ENCODE results near the gene TEX13D. TPM values are rescaled to one million over a fixed set of nuclear protein-coding genes. Genes with fewer than 3 reads are reported as not detected.

TEX13D gene
- total and polyA plus RNA-seq, 2 donors (not counting 3 experiments of a cell fraction or from before 2014, with no cell fraction given): not detected

DNA sequence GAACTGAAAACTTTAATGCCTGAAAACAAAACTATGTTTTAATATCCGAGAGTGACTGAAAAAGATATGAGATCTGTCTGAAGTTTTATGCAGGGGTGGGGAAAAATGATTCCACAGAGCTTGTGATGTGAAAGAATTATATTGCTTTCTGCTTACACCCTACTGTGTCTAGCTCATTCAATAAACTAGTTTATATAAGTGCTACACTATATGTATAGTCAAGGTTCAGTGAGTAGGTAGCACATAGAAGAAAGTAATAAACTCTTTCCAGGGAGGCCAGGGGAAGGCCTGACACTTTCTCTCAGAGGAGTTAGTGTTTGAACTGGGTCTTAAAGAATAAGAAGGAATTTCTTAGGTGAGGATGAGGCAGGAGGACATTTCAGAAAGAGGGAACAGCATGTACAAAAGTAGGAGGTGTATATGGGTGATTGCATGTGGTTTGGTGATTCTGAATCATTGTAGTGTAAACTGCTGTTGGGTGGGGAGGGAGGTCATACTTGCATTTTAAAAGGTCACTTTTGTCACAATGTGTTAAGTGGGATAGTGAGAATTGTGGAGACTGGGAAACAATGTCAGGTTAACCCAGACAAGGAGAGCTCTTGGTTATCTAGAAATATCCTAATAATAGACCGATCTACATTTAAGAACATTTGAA, 25.1 kb upstream of the TEX13D start:
- TF ChIP-seq FOS (IDR thresholded peaks at IDR 0.05; ENCODE audit: borderline replicate concordance, insufficient read depth, low read length): no peak
- TF ChIP-seq, protein P1, sequence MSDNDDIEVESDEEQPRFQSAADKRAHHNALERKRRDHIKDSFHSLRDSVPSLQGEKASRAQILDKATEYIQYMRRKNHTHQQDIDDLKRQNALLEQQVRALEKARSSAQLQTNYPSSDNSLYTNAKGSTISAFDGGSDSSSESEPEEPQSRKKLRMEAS (IDR thresholded peaks at IDR 0.05; ENCODE audit: insufficient read depth, insufficient read length): no peak
- no peak for TF ChIP-seq JUN (IDR thresholded peaks at IDR 0.05; ENCODE audit: borderline replicate concordance, insufficient read depth, insufficient read length, low read depth)
- no peak for TF ChIP-seq POLR2AphosphoS5 (IDR thresholded peaks at IDR 0.05; ENCODE audit: insufficient read depth, low read depth, low read length)
- TF ChIP-seq, protein P2, sequence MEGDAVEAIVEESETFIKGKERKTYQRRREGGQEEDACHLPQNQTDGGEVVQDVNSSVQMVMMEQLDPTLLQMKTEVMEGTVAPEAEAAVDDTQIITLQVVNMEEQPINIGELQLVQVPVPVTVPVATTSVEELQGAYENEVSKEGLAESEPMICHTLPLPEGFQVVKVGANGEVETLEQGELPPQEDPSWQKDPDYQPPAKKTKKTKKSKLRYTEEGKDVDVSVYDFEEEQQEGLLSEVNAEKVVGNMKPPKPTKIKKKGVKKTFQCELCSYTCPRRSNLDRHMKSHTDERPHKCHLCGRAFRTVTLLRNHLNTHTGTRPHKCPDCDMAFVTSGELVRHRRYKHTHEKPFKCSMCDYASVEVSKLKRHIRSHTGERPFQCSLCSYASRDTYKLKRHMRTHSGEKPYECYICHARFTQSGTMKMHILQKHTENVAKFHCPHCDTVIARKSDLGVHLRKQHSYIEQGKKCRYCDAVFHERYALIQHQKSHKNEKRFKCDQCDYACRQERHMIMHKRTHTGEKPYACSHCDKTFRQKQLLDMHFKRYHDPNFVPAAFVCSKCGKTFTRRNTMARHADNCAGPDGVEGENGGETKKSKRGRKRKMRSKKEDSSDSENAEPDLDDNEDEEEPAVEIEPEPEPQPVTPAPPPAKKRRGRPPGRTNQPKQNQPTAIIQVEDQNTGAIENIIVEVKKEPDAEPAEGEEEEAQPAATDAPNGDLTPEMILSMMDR (IDR thresholded peaks at IDR 0.05; ENCODE audit: extremely low read depth in 1 of 2, insufficient read depth in 1 of 2, low read depth in 1 of 2, low read length in 2 of 2): no peak
- TF ChIP-seq POLR2A (IDR thresholded peaks at IDR 0.05; ENCODE audit: low read depth, low read length): no peak
- TF ChIP-seq EZH2 (IDR thresholded peaks at IDR 0.05; ENCODE audit: borderline replicate concordance, low read depth, low read length, severe bottlenecking): no peak
- TF ChIP-seq GATA2 (IDR thresholded peaks at IDR 0.05; ENCODE audit: insufficient read depth, insufficient read length, low read depth, low read length): no peak
- TF ChIP-seq MYC (IDR thresholded peaks at IDR 0.05; ENCODE audit: low read depth, low read length): no peak
- ChIA-PET POLR2A (no interaction called here), CTCF (no interaction called here)
- dilution Hi-C loops (cut with MboI; ENCODE audit: extremely low pct_ligation_motif_present, low sequenced_read_pairs) (no loop called here), intact Hi-C loops (cut with micrococcal nuclease) (no loop called here)
- H3K9me3 ChIP-seq (replicated peaks; ENCODE audit: control insufficient read depth, insufficient read depth, low read length): no peaks in the 10 kb centered on the region
- no peak overlapping the region for H3K4me3 ChIP-seq (replicated peaks in 1 of 3; ENCODE audit: insufficient read depth in 1 of 3, low read depth in 1 of 3, low read length in 3 of 3)
- no peaks in the 10 kb centered on the region for H3K9me1 ChIP-seq (replicated peaks; ENCODE audit: control insufficient read depth, extremely low read depth, insufficient read depth, low read length)
- no peak for FAIRE-seq
- DNase-seq (ENCODE audit: low read depth, low spot score): no peak
- H3K9ac ChIP-seq (replicated peaks; ENCODE audit: extremely low read depth, insufficient read depth, low read length): no peak overlapping the region
- no peak overlapping the region for H2AFZ ChIP-seq (ENCODE audit: low read depth, low read length)
- H3K27me3 ChIP-seq (ENCODE audit: control insufficient read depth in 2 of 2, insufficient read depth in 2 of 2, low read length in 2 of 2): no peaks in the 10 kb centered on the region
- no peaks in the 10 kb centered on the region for H3K4me1 ChIP-seq (ENCODE audit: control insufficient read depth, extremely low read depth, insufficient read depth, low read length)
- no peak overlapping the region for H3K4me2 ChIP-seq (ENCODE audit: insufficient read depth, low read length)
- no peaks in the 10 kb centered on the region for H3K36me3 ChIP-seq (ENCODE audit: control insufficient read depth in 2 of 2, extremely low read depth in 1 of 2, insufficient read depth in 2 of 2, low read length in 2 of 2)
- no TSS peak for BruUV-seq (replicated peaks)
- H4K20me1 ChIP-seq (replicated peaks; ENCODE audit: control insufficient read depth, extremely low read depth, insufficient read depth, low read length): no peaks in the 10 kb centered on the region
- H3K79me2 ChIP-seq (ENCODE audit: control insufficient read depth, insufficient read depth, low read length): no peaks in the 10 kb centered on the region
- no peak overlapping the region for H3K27ac ChIP-seq (ENCODE audit: insufficient read depth, low read depth, low read length)
